ENCODE results near the gene PDE4D. TPM values are rescaled to one million over a fixed set of nuclear protein-coding genes. Genes with fewer than 3 reads are reported as not detected.

Gene PDE4D
- total and polyA plus RNA-seq, 2 donors (not counting 1 experiment from before 2014, with no cell fraction given) = 14.9 to 171 TPM

DNA sequence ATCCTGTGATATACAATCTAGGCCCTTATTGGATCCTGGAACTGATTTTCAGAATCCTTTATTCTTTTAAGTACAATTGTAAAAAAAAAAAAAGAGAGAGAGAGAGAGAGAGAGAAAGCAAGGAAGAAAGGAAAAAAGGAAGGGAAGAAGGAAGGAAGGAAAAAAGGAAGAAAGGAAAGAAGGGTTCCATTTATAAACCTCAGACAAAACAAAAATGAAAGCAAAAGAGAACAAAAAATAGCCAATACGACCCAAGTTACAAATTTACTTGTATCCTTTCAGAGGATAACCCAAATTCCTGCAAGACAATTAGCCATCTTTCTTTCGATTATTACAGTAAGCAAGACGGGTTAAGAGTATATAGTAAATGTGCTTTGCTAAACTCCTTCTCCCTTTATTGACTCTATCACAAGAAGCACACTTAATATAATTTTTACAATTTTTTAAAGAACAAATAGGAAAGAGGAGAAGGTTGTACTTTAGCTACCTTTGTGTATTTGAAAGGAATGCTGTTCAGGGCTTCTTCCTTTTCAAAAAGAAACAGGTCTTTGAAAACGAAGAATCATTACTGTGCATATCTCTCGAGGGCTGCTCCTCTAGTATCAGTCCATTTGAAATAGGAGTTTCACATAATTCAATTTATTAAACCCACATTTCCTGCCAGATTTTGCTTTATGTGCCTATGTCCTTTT is 767.4 kb downstream of the PDE4D start:
- H3K9ac ChIP-seq (ENCODE audit: low read length) = no peak overlapping the region
- ChIA-PET POLR2A (interaction anchor here (1.1 kb wide), 1 partner anchor 1573 kb away, joined by 3 read pairs; no protein-coding TSS in a partner anchor), CTCF (interaction anchor here (2.8 to 2.9 kb wide), 2 partner anchors 48 to 91 kb away, joined by 13 to 21 read pairs; no protein-coding TSS in a partner anchor)
- H3K27me3 Mint-ChIP-seq = no peaks in the 10 kb centered on the region
- H3K4me2 ChIP-seq (replicated peaks; ENCODE audit: low read depth, low read length, poor library complexity, severe bottlenecking) = no peak overlapping the region
- DNase-seq = no peak
- no peaks in the 10 kb centered on the region for H3K36me3 ChIP-seq (replicated peaks in 1 of 2; ENCODE audit: control extremely low read depth in 1 of 2, control insufficient read depth in 1 of 2, extremely low read depth in 1 of 2, insufficient read depth in 2 of 2, low read length in 1 of 2)
- peaks cover 9% of the 10 kb centered on the region for H3K4me1 Mint-ChIP-seq
- no peak for TF ChIP-seq EZH2 (IDR thresholded peaks at IDR 0.05; ENCODE audit: borderline replicate concordance, insufficient read depth, low read depth, low read length, poor library complexity, severe bottlenecking)
- TF ChIP-seq, protein P1, sequence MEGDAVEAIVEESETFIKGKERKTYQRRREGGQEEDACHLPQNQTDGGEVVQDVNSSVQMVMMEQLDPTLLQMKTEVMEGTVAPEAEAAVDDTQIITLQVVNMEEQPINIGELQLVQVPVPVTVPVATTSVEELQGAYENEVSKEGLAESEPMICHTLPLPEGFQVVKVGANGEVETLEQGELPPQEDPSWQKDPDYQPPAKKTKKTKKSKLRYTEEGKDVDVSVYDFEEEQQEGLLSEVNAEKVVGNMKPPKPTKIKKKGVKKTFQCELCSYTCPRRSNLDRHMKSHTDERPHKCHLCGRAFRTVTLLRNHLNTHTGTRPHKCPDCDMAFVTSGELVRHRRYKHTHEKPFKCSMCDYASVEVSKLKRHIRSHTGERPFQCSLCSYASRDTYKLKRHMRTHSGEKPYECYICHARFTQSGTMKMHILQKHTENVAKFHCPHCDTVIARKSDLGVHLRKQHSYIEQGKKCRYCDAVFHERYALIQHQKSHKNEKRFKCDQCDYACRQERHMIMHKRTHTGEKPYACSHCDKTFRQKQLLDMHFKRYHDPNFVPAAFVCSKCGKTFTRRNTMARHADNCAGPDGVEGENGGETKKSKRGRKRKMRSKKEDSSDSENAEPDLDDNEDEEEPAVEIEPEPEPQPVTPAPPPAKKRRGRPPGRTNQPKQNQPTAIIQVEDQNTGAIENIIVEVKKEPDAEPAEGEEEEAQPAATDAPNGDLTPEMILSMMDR (IDR thresholded peaks at IDR 0.05) = no peak
- no peaks in the 10 kb centered on the region for H3K79me2 ChIP-seq (ENCODE audit: control insufficient read depth, insufficient read depth, low read length)
- H3K27me3 ChIP-seq (replicated peaks in 1 of 4; ENCODE audit: control extremely low read depth in 1 of 4, control insufficient read depth in 3 of 4, insufficient read depth in 4 of 4, low read length in 3 of 4) = no peaks in the 10 kb centered on the region
- no peak overlapping the region for H3K4me3 Mint-ChIP-seq
- H3K9me3 ChIP-seq (ENCODE audit: control extremely low read depth in 1 of 3, control insufficient read depth in 2 of 3, insufficient read depth in 1 of 3, low read length in 2 of 3) = no peaks in the 10 kb centered on the region
- no peak overlapping the region for H3K27ac Mint-ChIP-seq
- WGBS (ENCODE audit: insufficient coverage) = no CpG with 5 or more reads among the region's 5 CpGs
- no peaks in the 10 kb centered on the region for H4K20me1 ChIP-seq (ENCODE audit: control insufficient read depth, insufficient read depth, low read length, poor library complexity, severe bottlenecking)
- ATAC-seq (ENCODE audit: low read depth) = no peak
- no peaks in the 10 kb centered on the region for H3K9me3 Mint-ChIP-seq (ENCODE audit: insufficient read depth)
- no peak overlapping the region for H2AFZ ChIP-seq (ENCODE audit: insufficient read depth, low read depth, low read length, poor library complexity, severe bottlenecking)
- H3K4me1 ChIP-seq (ENCODE audit: control insufficient read depth in 2 of 2, insufficient read depth in 2 of 2, low read length in 2 of 2) = peaks cover 8 to 10% of the 10 kb centered on the region in 2 donors
- intact Hi-C loops (cut with micrococcal nuclease) = loop anchor here (2.0 to 5.0 kb wide), 2 partner anchors 664 to 673 kb away; partner anchors contain the start of gene PLK2
- no peak overlapping the region for H3K27ac ChIP-seq (ENCODE audit: low read length in 2 of 2)
- H3K4me3 ChIP-seq (ENCODE audit: control extremely low read depth in 1 of 5, extremely low read depth in 1 of 5, insufficient read depth in 1 of 5, low read depth in 2 of 5, low read length in 4 of 5) = no peak overlapping the region
